ENCODE measurements around the gene UVSSA. TPM values are rescaled to one million over a fixed set of nuclear protein-coding genes. Genes with fewer than 3 reads are reported as not detected.
A peak's percentile ranks its signal among the peaks of the same experiment; 100 is the strongest.
"Not testable (repeated sequence)": the region's sequence is repeated elsewhere in the genome, so short reads cannot be mapped to it uniquely, and the experiment has no call there.

The UVSSA gene
- total RNA-seq, 1 experiment from 2014 or later: 40.4 TPM

- DNase-seq (ENCODE audit: low spot score): peak; percentile 2
- H3K4me3 Mint-ChIP-seq; ATAC-seq; H3K4me1 Mint-ChIP-seq; POLR2A ChIA-PET; H3K27me3 Mint-ChIP-seq (ENCODE audit: low read depth); CTCF ChIA-PET; H3K27ac Mint-ChIP-seq: not testable (repeated sequence)
- H3K36me3 Mint-ChIP-seq: peaks cover 23% of the 10 kb centered on the region
- peaks cover 13% of the 10 kb centered on the region for H3K9me3 Mint-ChIP-seq
Observed at GRCh38 chr4:1394554-1395388, 47.8 kb downstream of the UVSSA start.

DNA sequence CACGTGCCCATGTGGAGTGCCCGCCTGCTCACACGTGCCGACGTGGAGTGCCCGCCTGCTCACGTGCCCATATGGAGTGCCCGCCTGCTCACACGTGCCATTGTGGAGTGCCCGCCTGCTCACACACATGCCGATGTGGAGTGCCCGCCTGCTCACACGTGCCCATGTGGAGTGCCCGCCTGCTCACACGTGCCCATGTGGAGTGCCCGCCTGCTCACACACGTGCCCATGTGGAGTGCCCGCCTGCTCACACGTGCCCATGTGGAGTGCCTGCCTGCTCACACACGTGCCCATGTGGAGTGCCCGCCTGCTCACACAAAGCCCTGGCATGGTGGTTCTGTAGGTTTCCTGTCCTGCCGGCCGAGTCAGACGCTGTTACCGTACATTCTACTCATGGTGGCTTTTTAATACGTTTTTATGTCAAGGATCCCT, 48.4 kb downstream of the UVSSA start:
- POLR2A ChIA-PET; H3K4me1 Mint-ChIP-seq; CTCF ChIA-PET; H3K9me3 Mint-ChIP-seq; H3K27me3 Mint-ChIP-seq (ENCODE audit: low read depth); H3K4me3 Mint-ChIP-seq; ATAC-seq; H3K27ac Mint-ChIP-seq: not testable (repeated sequence)
- H3K36me3 Mint-ChIP-seq: peaks cover 19% of the 10 kb centered on the region
- DNase-seq (ENCODE audit: low spot score): peak; percentile 3

- Mint-ChIP-seq H3K9me3 (peaks cover 8% of the 10 kb centered on the region), H3K36me3 (peaks cover 19% of the 10 kb centered on the region), H3K4me3 (no peak overlapping the region), H3K27ac (no peak overlapping the region), H3K4me1 (no peaks in the 10 kb centered on the region), H3K27me3 (ENCODE audit: low read depth) (peaks cover 17% of the 10 kb centered on the region)
- POLR2A ChIA-PET: no interaction called here
- ATAC-seq (no peak), DNase-seq (ENCODE audit: low spot score) (peak; percentile 5)
- CTCF ChIA-PET: no interaction called here
- TF ChIP-seq SOX15 (CRISPR knock-in tag; IDR thresholded peaks at IDR 0.05): no peak
Observed at GRCh38 chr4:1395941-1396805, 49.2 kb downstream of the UVSSA start.

GRCh38 chr4:1396806-1397455, 49.9 kb downstream of the UVSSA start:
- ATAC-seq: no peak
- no peak for DNase-seq (ENCODE audit: low spot score)
- peaks cover 24% of the 10 kb centered on the region for H3K27me3 Mint-ChIP-seq (ENCODE audit: low read depth)

DNA sequence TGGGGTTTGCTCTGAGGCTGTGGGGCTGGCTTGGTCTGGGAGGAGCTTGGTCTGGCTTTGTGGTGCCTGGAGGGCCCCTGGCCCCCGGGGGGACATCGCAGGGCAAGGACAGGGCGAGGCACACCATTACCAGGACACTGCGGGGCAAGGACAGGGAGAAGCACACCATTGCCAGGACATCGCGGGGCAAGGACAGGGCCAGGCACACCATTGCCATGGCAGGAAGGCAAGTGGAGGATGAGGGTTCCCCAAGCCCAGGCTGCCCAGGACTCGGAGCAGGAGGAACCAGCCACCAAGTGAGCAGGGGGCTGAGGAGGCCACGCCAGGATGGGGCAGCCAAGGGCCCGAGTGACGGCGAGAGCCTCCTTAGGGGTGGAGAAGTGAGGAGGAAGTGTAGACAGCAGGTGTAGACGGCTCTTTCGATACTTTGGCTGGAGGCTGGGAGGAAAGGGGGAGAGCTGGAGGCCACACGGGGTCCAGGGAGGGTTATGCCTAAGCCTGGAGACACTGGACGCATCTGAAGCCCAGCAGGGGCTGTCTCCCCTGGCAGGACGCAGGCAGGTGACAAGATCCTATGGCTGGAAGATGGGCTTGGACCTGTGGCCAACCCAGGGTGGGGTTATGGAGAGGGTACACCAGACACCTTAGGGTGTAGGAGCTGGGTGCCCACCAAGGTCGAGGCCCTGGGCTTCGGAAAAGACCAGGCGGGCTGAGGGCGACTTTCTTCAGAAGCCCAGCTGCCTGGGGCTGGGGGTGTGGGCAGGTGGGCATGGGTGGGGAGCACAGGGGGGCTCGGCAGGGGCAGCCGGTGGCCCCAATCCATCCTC, 51.9 kb downstream of the UVSSA start:
- H3K36me3 Mint-ChIP-seq: peaks cover 16% of the 10 kb centered on the region
- H3K27me3 Mint-ChIP-seq (ENCODE audit: low read depth): peaks cover 41% of the 10 kb centered on the region
- POLR2A ChIA-PET: no interaction called here
- no peak overlapping the region for H3K27ac Mint-ChIP-seq
- DNase-seq (ENCODE audit: low spot score): peak; percentile 4
- no peaks in the 10 kb centered on the region for H3K4me1 Mint-ChIP-seq
- no peak for ATAC-seq
- CTCF ChIA-PET: interaction anchor here (1.1 kb wide), 1 partner anchor 23 kb away, joined by 3 read pairs; no protein-coding TSS in a partner anchor
- H3K9me3 Mint-ChIP-seq: peaks cover 8% of the 10 kb centered on the region
- no peak overlapping the region for H3K4me3 Mint-ChIP-seq
- TF ChIP-seq, protein P1, sequence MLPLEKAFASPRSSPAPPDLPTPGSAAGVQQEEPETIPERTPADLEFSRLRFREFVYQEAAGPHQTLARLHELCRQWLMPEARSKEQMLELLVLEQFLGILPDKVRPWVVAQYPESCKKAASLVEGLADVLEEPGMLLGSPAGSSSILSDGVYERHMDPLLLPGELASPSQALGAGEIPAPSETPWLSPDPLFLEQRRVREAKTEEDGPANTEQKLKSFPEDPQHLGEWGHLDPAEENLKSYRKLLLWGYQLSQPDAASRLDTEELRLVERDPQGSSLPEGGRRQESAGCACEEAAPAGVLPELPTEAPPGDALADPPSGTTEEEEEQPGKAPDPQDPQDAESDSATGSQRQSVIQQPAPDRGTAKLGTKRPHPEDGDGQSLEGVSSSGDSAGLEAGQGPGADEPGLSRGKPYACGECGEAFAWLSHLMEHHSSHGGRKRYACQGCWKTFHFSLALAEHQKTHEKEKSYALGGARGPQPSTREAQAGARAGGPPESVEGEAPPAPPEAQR (CRISPR knock-in tag; IDR thresholded peaks at IDR 0.05): no peak
- TF ChIP-seq ZNF416 (CRISPR knock-in tag; IDR thresholded peaks at IDR 0.05): no peak
- TF ChIP-seq PRRX2 (CRISPR knock-in tag; IDR thresholded peaks at IDR 0.05): no peak
- TF ChIP-seq, protein P2, sequence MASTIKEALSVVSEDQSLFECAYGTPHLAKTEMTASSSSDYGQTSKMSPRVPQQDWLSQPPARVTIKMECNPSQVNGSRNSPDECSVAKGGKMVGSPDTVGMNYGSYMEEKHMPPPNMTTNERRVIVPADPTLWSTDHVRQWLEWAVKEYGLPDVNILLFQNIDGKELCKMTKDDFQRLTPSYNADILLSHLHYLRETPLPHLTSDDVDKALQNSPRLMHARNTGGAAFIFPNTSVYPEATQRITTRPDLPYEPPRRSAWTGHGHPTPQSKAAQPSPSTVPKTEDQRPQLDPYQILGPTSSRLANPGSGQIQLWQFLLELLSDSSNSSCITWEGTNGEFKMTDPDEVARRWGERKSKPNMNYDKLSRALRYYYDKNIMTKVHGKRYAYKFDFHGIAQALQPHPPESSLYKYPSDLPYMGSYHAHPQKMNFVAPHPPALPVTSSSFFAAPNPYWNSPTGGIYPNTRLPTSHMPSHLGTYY (CRISPR knock-in tag; IDR thresholded peaks at IDR 0.05): no peak
- TF ChIP-seq, protein P3, sequence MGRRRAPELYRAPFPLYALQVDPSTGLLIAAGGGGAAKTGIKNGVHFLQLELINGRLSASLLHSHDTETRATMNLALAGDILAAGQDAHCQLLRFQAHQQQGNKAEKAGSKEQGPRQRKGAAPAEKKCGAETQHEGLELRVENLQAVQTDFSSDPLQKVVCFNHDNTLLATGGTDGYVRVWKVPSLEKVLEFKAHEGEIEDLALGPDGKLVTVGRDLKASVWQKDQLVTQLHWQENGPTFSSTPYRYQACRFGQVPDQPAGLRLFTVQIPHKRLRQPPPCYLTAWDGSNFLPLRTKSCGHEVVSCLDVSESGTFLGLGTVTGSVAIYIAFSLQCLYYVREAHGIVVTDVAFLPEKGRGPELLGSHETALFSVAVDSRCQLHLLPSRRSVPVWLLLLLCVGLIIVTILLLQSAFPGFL (CRISPR knock-in tag; IDR thresholded peaks at IDR 0.05; ENCODE audit: borderline replicate concordance): no peak
- TF ChIP-seq TP53 (CRISPR knock-in tag; IDR thresholded peaks at IDR 0.05): no peak
- no peak for TF ChIP-seq FOXK1 (CRISPR knock-in tag; IDR thresholded peaks at IDR 0.05)
- TF ChIP-seq ELF4 (CRISPR knock-in tag; IDR thresholded peaks at IDR 0.05; ENCODE audit: low read depth): no peak
- no peak for TF ChIP-seq IRF1 (CRISPR knock-in tag; IDR thresholded peaks at IDR 0.05)

More at GRCh38 chr4:1396806-1397455, 49.9 kb downstream of the UVSSA start:
- H3K27ac Mint-ChIP-seq: no peak overlapping the region
- ChIA-PET CTCF (no interaction called here), POLR2A (no interaction called here)
- no peaks in the 10 kb centered on the region for H3K4me1 Mint-ChIP-seq
- H3K9me3 Mint-ChIP-seq: peaks cover 8% of the 10 kb centered on the region
- TF ChIP-seq CREB1 (CRISPR knock-in tag; IDR thresholded peaks at IDR 0.05): no peak
- TF ChIP-seq, protein P4, sequence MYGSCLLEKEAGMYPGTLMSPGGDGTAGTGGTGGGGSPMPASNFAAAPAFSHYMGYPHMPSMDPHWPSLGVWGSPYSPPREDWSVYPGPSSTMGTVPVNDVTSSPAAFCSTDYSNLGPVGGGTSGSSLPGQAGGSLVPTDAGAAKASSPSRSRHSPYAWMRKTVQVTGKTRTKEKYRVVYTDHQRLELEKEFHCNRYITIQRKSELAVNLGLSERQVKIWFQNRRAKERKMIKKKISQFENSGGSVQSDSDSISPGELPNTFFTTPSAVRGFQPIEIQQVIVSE (CRISPR knock-in tag; IDR thresholded peaks at IDR 0.05; ENCODE audit: borderline replicate concordance): no peak
- TF ChIP-seq ZNF416 (CRISPR knock-in tag; IDR thresholded peaks at IDR 0.05): no peak
- no peak for TF ChIP-seq ZNF263 (CRISPR knock-in tag; IDR thresholded peaks at IDR 0.05; ENCODE audit: low read depth)
- no peak for TF ChIP-seq ETV6 (CRISPR knock-in tag; IDR thresholded peaks at IDR 0.05)
- TF ChIP-seq, protein P1 (CRISPR knock-in tag; IDR thresholded peaks at IDR 0.05): no peak
- H3K4me3 Mint-ChIP-seq: no peak overlapping the region
- H3K36me3 Mint-ChIP-seq: peaks cover 19% of the 10 kb centered on the region
